ENCODE data around the gene OGDH.
"Not testable (repeated sequence)": the region's sequence is repeated elsewhere in the genome, so short reads cannot be mapped to it uniquely, and the experiment has no call there.

Gene OGDH

GRCh38 chr7:44667190-44667589 lies 60.8 kb downstream of the OGDH start:
- no peak for DNase-seq (ENCODE audit: low read depth)

- no peak for DNase-seq (ENCODE audit: low read depth)
Measured at GRCh38 chr7:44671069-44671468, 64.6 kb downstream of the OGDH start.

- no peak for DNase-seq (ENCODE audit: low read depth)
Measured at GRCh38 chr7:44673324-44673723, 66.9 kb downstream of the OGDH start.

- no peak for DNase-seq (ENCODE audit: low read depth)
Measured at GRCh38 chr7:44673771-44674170, 67.3 kb downstream of the OGDH start.

GRCh38 chr7:44674381-44674780 lies 68.0 kb downstream of the OGDH start:
- DNase-seq (ENCODE audit: low read depth) = no peak

- DNase-seq (ENCODE audit: low read depth) = no peak
Measured at GRCh38 chr7:44676776-44677175, 70.3 kb downstream of the OGDH start.

GRCh38 chr7:44678101-44678470 lies 71.7 kb downstream of the OGDH start:
- no peak for DNase-seq (ENCODE audit: low read depth)

- no peak for DNase-seq (ENCODE audit: low read depth)
Measured at GRCh38 chr7:44678471-44679179, 72.2 kb downstream of the OGDH start.

GRCh38 chr7:44681645-44682044 lies 75.2 kb downstream of the OGDH start:
- no peak for DNase-seq (ENCODE audit: low read depth)

- DNase-seq (ENCODE audit: low read depth) = no peak
Measured at GRCh38 chr7:44685723-44686122, 79.3 kb downstream of the OGDH start.

GRCh38 chr7:44689427-44689826 lies 83.0 kb downstream of the OGDH start:
- no peak for DNase-seq (ENCODE audit: low read depth)

GRCh38 chr7:44693641-44694313 lies 87.3 kb downstream of the OGDH start:
- DNase-seq (ENCODE audit: low read depth) = no peak

GRCh38 chr7:44694326-44694725 lies 87.9 kb downstream of the OGDH start:
- no peak for DNase-seq (ENCODE audit: low read depth)

GRCh38 chr7:44694766-44695165 lies 88.3 kb downstream of the OGDH start:
- no peak for DNase-seq (ENCODE audit: low read depth)

GRCh38 chr7:44695756-44696155 lies 89.3 kb downstream of the OGDH start:
- DNase-seq (ENCODE audit: low read depth) = no peak

- no peak for DNase-seq (ENCODE audit: low read depth)
Measured at GRCh38 chr7:44696728-44697127, 90.3 kb downstream of the OGDH start.

GRCh38 chr7:44697136-44698045 lies 91.0 kb downstream of the OGDH start:
- no peak for DNase-seq (ENCODE audit: low read depth)

- DNase-seq (ENCODE audit: low read depth) = no peak
Measured at GRCh38 chr7:44698046-44698580, 91.7 kb downstream of the OGDH start.

GRCh38 chr7:44699598-44699997 lies 93.2 kb downstream of the OGDH start:
- DNase-seq (ENCODE audit: low read depth) = not testable (repeated sequence)

GRCh38 chr7:44700322-44700721 lies 93.9 kb downstream of the OGDH start:
- no peak for DNase-seq (ENCODE audit: low read depth)

- not testable (repeated sequence) for DNase-seq (ENCODE audit: low read depth)
Measured at GRCh38 chr7:44703391-44703790, 97.0 kb downstream of the OGDH start.

GRCh38 chr7:44703921-44704320 lies 97.5 kb downstream of the OGDH start:
- DNase-seq (ENCODE audit: low read depth) = no peak

- DNase-seq (ENCODE audit: low read depth) = no peak
Measured at GRCh38 chr7:44705434-44705833, 99.0 kb downstream of the OGDH start.

All from stimulated activated CD8-positive, alpha-beta memory T cell treated with anti-CD3 and anti-CD28 coated beads, Interleukin-12 subunit alpha, Interleukin-12 subunit beta, amount 100 ng/mL, for 4 hours (primary cell).